Right ventricle myocardium inferior (tissue), 1 donor: ENCODE results near the gene RAD21L1. TPM values are rescaled to one million over a fixed set of nuclear protein-coding genes. Genes with fewer than 3 reads are reported as not detected.

Source experiments
- ATAC-seq: fragments of 200-7000 bp; cut with Tn5 transposase; one replicate; pipeline ENCODE4 v1.9.1; 2020; ENCODE audit warnings: mild to moderate bottlenecking, moderate library complexity
- DNase-seq: peaks from one replicate; pipeline ENCODE4 v3.0.0; 2021; ENCODE audit errors: missing footprints
- intact Hi-C: fragments of 100-400 bp; cut with DNase I; formaldehyde crosslinking; loops from one replicate; pipeline ENCODE4 v1.11.0; 2022
- total RNA-seq: library from RNA; stranded (reverse); fragmentation: NEBNext Ultra II Directional; extraction: Animal tissue kit (Norgen Biotek cat#: 25700); gene quantifications from one replicate; pipeline ENCODE4 v1.2.1, GENCODE V29; 2021
- donor health status: DM: no; HTN: yes; CAD: no; lungs with severe emphysema.

RAD21L1 gene
- total RNA-seq, 1 donor from 2014 or later, result not detected

- no peak for DNase-seq
- ATAC-seq, result no peak
Observed at GRCh38 chr20:1300083-1300840, 74.4 kb downstream of the RAD21L1 start.

GRCh38 chr20:1301031-1301529 is 75.2 kb downstream of the RAD21L1 start:
- DNase-seq (no peak), ATAC-seq (no peak)
- intact Hi-C loops, result no loop called here

More at GRCh38 chr20:1300083-1300840, 74.4 kb downstream of the RAD21L1 start:
- intact Hi-C loops, result no loop called here

GRCh38 chr20:1302685-1303541 is 77.1 kb downstream of the RAD21L1 start:
- ATAC-seq (no peak), DNase-seq (no peak)
- intact Hi-C loops, result no loop called here

GRCh38 chr20:1304710-1305515 is 79.1 kb downstream of the RAD21L1 start:
- no peak for ATAC-seq
- DNase-seq, result no peak
- intact Hi-C loops, result no loop called here

Other genes starting within 250 kb of the RAD21L1 start
- gene RSPO4, start 223.7 kb upstream of the RAD21L1 start, total RNA-seq, result not detected
- 132 TPM for gene PSMF1, start 107.4 kb upstream of the RAD21L1 start, total RNA-seq
- gene TMEM74B, start 41.1 kb upstream of the RAD21L1 start, total RNA-seq, result 2.9 TPM
- gene C20orf202, start 22.6 kb upstream of the RAD21L1 start, total RNA-seq, result 0.14 TPM
- gene SNPH, start 40.2 kb downstream of the RAD21L1 start, total RNA-seq, result 8.5 TPM
- gene SDCBP2, start 103.1 kb downstream of the RAD21L1 start, total RNA-seq, result 1.2 TPM
- 143 TPM for gene FKBP1A, start 167.0 kb downstream of the RAD21L1 start, total RNA-seq
- 51.6 TPM for gene NSFL1C, start 240.8 kb downstream of the RAD21L1 start, total RNA-seq